Brain microvascular endothelial cell (primary cell): ENCODE measurements around the gene OR5H15.
"Not testable (repeated sequence)": the region's sequence is repeated elsewhere in the genome, so short reads cannot be mapped to it uniquely, and the experiment has no call there.

Source experiments
- DNase-seq: peaks from one replicate; pipeline ENCODE4 v3.0.0-alpha.2; 2020
- H3K27ac ChIP-seq: fragments of 250-450 bp; sonication (Bioruptor Pico); 2 replicates; pipeline ENCODE4 v1.5.1; 2020; ENCODE audit warnings: mild to moderate bottlenecking, moderate library complexity
- H3K27me3 ChIP-seq: fragments of 250-450 bp; sonication (Bioruptor Pico); replicated peaks from 2 replicates; pipeline ENCODE4 v1.5.1; 2020; ENCODE audit warnings: mild to moderate bottlenecking
- H3K36me3 ChIP-seq: fragments of 250-450 bp; sonication (Bioruptor Pico); replicated peaks from 2 replicates; pipeline ENCODE4 v1.5.1; 2020; ENCODE audit warnings: mild to moderate bottlenecking
- H3K4me3 ChIP-seq: 2 replicates; pipeline ENCODE4 v1.5.1; 2011; ENCODE audit warnings: low read depth, mild to moderate bottlenecking, control low read depth, low read length, moderate library complexity
- CTCF ChIP-seq: IDR thresholded peaks from 2 replicates; pipeline ENCODE4 v1.5.1; 2011; ENCODE audit warnings: low read depth, mild to moderate bottlenecking, moderate library complexity, low read length, control low read depth, inconsistent platforms; ENCODE audit errors: missing control alignments
- in situ Hi-C: cut with HindIII; loops from 2 replicates; pipeline ENCODE4 v1.10.0; 2017; ENCODE audit warnings: low sequenced_read_pairs, low pct_ligation_motif_present

Gene OR5H15

GRCh38 chr3:98182196-98182595 lies 15.7 kb downstream of the OR5H15 start:
- Histone ChIP-seq H3K4me3 (no peak overlapping the region), H3K36me3 (no peaks in the 10 kb centered on the region), H3K27me3 (no peaks in the 10 kb centered on the region), H3K27ac (no peak overlapping the region)
- no peak for DNase-seq
- in situ Hi-C loops, result no loop called here
- TF ChIP-seq CTCF, result no peak

DNA sequence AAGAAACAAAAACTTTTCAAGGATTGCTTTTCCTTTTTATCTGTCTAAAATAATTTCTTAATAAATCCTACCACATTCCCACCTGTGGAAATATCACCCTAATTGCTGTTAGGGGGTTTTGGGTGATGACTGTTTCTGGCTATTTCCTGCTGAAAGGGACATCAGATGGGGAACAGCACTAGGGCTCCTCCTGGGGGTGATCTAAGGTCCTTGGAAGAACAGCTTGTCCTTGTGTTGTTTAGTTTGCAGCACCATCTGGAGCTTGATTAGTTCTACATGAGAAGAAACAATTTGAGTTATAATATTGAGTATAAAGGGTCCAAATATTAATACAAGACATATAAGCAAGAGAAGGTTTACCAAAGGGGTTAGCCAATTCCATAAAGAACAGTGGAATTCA lies 18.7 kb downstream of the OR5H15 start:
- H3K27ac ChIP-seq, result no peak overlapping the region
- H3K27me3 ChIP-seq, result no peaks in the 10 kb centered on the region
- no peak for DNase-seq
- no peak overlapping the region for H3K4me3 ChIP-seq
- no peaks in the 10 kb centered on the region for H3K36me3 ChIP-seq
- no peak for TF ChIP-seq CTCF
- in situ Hi-C loops, result no loop called here

- no peak for TF ChIP-seq CTCF
- in situ Hi-C loops, result no loop called here
- Histone ChIP-seq H3K27ac (no peak overlapping the region), H3K36me3 (no peaks in the 10 kb centered on the region), H3K4me3 (no peak overlapping the region), H3K27me3 (no peaks in the 10 kb centered on the region)
- no peak for DNase-seq
These were observed 22.0 kb downstream of the OR5H15 start for GRCh38 chr3:98188545-98188944.

DNA sequence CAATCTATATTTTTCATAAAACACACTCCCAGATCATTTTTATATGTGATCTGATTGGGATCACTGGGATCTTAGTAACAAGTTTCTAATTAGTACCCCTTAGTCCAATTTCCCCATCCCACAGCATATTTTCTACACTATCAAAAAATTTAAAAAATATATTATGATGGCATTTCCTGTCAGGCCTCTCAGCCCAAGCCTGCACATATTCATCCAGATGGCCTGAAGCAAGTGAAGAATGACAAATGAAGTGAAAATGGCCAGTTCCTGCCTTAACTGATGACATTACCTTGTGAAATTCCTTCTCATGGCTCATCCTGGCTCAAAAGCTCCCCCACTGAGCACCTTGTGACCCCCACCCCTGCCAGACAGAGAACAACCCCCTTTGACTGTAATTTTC lies 24.4 kb downstream of the OR5H15 start:
- H3K4me3 ChIP-seq, in situ Hi-C loops, DNase-seq, H3K27ac ChIP-seq, H3K27me3 ChIP-seq, H3K36me3 ChIP-seq: not testable (repeated sequence)

- in situ Hi-C loops, result not testable (repeated sequence)
These were observed 29.8 kb downstream of the OR5H15 start for GRCh38 chr3:98196293-98196692.

GRCh38 chr3:98199020-98199419 lies 32.5 kb downstream of the OR5H15 start:
- H3K4me3 ChIP-seq, result no peak overlapping the region
- no peak for DNase-seq
- no peak overlapping the region for H3K27ac ChIP-seq
- TF ChIP-seq CTCF, result no peak
- no peaks in the 10 kb centered on the region for H3K36me3 ChIP-seq
- in situ Hi-C loops, result no loop called here
- H3K27me3 ChIP-seq, result no peaks in the 10 kb centered on the region

More at GRCh38 chr3:98196293-98196692, 29.8 kb downstream of the OR5H15 start:
- H3K4me3 ChIP-seq, DNase-seq, H3K36me3 ChIP-seq, H3K27me3 ChIP-seq, H3K27ac ChIP-seq: not testable (repeated sequence)

- TF ChIP-seq CTCF, result no peak
- H3K27ac ChIP-seq, result no peak overlapping the region
- no peaks in the 10 kb centered on the region for H3K36me3 ChIP-seq
- in situ Hi-C loops, result no loop called here
- no peaks in the 10 kb centered on the region for H3K27me3 ChIP-seq
- no peak overlapping the region for H3K4me3 ChIP-seq
- no peak for DNase-seq
These were observed 42.7 kb downstream of the OR5H15 start for GRCh38 chr3:98209244-98209643.
